Neural crest cell (in vitro differentiated cells): ENCODE results near the gene BORCS5. TPM values are rescaled to one million over a fixed set of nuclear protein-coding genes. Genes with fewer than 3 reads are reported as not detected.
"Not testable (repeated sequence)": the region's sequence is repeated elsewhere in the genome, so short reads cannot be mapped to it uniquely, and the experiment has no call there.

Experiments used
- DNase-seq: peaks from one replicate; pipeline ENCODE4 v3.0.0; 2021; ENCODE audit warnings: low read depth, mixed read lengths, low spot score
- H3K27ac Mint-ChIP-seq: one replicate; pipeline ENCODE4 v1.8.0; 2021; ENCODE audit warnings: mild to moderate bottlenecking, mixed read lengths; ENCODE audit not compliant: unreplicated experiment
- H3K27me3 Mint-ChIP-seq: 2 replicates; pipeline ENCODE4 v1.8.0; 2021; ENCODE audit warnings: low read depth, mild to moderate bottlenecking, mixed read lengths
- H3K36me3 Mint-ChIP-seq: 2 replicates; pipeline ENCODE4 v1.8.0; 2021; ENCODE audit warnings: low read depth, mild to moderate bottlenecking, mixed read lengths
- H3K4me1 Mint-ChIP-seq: 2 replicates; pipeline ENCODE4 v1.8.0; 2021; ENCODE audit warnings: mixed read lengths
- H3K4me3 Mint-ChIP-seq: one replicate; pipeline ENCODE4 v1.8.0; 2021; ENCODE audit warnings: mild to moderate bottlenecking, mixed read lengths
- H3K9me3 Mint-ChIP-seq: 2 replicates; pipeline ENCODE4 v1.8.0; 2021; ENCODE audit warnings: mixed read lengths
- total RNA-seq: library from RNA; stranded (reverse); gene quantifications from 2 replicates; pipeline ENCODE4 v1.2.1, GENCODE V29; 2021
- TF ChIP-seq, protein P1 (sequence below): fragments of 200-600 bp; sonication (generic); conservative IDR thresholded peaks from 2 replicates; pipeline ENCODE4 v1.5.0; 2021; ENCODE audit warnings: antibody characterized with exemption, mild to moderate bottlenecking

BORCS5 gene
- total RNA-seq, 1 donor from 2014 or later, result 15.0 TPM

DNA sequence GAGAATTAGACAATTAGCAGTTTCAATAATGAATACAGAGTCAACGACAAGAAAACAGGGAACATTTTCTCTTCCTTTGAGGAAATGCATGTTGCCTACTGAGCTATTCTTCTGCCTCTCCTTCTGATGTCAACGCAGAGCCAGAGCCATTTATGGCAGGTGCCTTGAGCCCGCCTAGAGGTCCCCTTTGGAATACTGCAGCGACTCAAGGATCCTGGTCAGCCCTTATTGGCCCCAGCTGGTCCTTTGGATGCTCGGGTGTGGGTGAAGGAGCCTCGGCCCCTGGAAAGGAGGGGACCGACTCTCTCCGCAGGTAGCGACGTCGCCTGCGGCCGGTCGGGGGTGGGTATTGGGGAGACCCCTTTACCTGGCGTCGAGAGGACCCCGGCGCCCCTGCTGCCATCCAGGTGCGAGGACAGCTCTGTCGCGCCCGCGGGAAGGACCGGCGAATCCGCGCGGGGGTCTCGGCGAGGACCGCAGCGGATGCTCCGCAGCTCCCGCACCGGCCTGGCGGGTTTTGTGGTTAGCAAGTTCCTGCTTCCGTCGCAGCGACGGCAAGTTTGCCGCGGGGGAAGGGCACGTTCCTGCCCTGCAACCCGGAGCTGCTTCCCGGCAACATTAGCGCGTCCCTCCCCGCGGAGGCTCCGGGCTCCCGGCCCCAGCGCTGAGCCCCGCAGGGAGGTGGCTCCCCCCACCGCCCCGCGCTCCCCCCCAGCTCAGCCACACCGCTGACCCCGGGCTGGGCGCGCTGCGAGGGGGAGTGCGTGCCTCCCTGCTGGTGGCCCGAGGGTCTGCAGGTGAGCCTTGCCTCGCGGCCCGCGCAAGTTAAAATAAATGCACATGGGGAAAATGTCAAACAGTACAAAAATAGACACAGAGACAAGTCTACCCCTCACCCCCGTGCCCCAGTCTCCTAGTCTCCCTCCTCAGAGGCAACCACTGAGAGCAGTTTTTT lies 6.9 kb upstream of the BORCS5 start, which contains the start of gene MANSC1:
Gene MANSC1, minus strand, starts transcription at position 532 of the 955 bp plus-strand sequence. CDS start 6,928 bp downstream, outside the sequence.
- Mint-ChIP-seq H3K4me3 (peak within 1 kb of the TSS; percentile 86), H3K27ac (no peak within 1 kb of the TSS), H3K4me1 (peaks cover 15% of the 10 kb centered on the region), H3K36me3 (peaks cover 3% of the 10 kb centered on the region), H3K9me3 (no peaks in the 10 kb centered on the region), H3K27me3 (peaks cover 10% of the 10 kb centered on the region)
- peak; percentile 52 for DNase-seq
- TF ChIP-seq, protein P1, sequence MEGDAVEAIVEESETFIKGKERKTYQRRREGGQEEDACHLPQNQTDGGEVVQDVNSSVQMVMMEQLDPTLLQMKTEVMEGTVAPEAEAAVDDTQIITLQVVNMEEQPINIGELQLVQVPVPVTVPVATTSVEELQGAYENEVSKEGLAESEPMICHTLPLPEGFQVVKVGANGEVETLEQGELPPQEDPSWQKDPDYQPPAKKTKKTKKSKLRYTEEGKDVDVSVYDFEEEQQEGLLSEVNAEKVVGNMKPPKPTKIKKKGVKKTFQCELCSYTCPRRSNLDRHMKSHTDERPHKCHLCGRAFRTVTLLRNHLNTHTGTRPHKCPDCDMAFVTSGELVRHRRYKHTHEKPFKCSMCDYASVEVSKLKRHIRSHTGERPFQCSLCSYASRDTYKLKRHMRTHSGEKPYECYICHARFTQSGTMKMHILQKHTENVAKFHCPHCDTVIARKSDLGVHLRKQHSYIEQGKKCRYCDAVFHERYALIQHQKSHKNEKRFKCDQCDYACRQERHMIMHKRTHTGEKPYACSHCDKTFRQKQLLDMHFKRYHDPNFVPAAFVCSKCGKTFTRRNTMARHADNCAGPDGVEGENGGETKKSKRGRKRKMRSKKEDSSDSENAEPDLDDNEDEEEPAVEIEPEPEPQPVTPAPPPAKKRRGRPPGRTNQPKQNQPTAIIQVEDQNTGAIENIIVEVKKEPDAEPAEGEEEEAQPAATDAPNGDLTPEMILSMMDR, result peak; percentile 80

DNA sequence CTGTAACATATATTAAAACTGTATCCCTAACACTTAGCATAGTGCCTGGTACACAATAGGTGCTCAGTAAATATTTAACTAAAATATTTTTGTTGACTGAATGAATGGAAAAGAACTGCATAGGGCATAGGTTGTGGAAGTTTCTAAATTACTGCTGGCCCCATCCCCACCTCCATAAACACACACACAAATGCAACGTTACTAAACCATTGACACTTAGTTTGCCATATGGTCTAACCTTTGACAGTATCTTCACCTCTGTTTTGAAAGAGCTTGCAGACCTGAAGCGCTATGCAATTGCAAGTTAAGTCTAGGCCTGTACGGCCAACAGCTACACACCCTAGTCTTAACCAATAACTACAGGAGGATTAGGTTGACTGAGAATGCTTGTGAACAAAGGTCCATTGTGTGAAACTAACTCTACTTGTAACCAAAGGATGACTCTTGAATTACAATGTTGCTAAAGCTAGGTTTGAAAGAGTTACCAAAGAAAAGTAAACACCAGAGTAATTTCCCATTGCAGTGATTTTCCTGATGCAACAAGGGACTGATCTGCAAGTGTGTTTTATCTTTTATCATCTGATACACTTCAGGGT lies 5.9 kb upstream of the BORCS5 start:
- H3K27ac Mint-ChIP-seq, result no peak overlapping the region
- DNase-seq, result no peak
- peaks cover 3% of the 10 kb centered on the region for H3K36me3 Mint-ChIP-seq
- TF ChIP-seq, protein P1, result no peak
- H3K9me3 Mint-ChIP-seq, result no peaks in the 10 kb centered on the region
- peak overlapping the region; percentile 81 for H3K4me3 Mint-ChIP-seq
- H3K27me3 Mint-ChIP-seq, result peaks cover 10% of the 10 kb centered on the region
- H3K4me1 Mint-ChIP-seq, result peaks cover 15% of the 10 kb centered on the region

DNA sequence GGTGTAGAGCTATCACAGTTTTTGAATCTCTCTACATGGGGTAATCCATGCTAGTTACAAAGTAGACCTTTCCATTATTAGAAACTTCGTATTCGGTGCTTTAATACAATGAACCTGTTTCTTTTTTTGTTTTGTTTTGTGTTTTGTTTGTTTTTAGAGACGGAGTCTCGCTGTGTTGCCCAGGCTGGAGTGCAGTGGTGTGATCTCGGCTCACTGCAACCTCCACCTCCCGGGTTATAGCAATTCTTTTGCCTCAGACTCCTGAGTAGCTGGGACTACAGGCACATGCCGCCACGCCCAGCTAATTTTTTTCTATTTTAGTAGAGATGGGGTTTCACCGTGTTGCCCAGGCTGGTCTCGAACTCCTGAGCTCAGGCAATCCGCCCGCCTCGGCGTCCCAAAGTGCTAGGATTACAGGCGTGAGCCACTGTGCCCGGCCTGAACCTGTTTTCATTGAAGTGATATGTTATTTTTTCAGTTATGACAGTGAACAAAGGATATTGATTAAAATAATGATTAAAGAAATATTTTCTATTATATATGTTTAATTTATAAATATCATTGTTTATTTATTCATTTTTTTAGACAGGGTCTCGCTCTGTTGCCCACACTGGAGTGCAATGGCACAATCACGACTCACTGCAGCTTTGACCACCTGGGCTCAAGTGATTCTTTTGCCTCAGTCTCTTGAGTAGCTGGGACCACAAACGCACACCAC lies 5.3 kb upstream of the BORCS5 start:
- not testable (repeated sequence) for H3K27me3 Mint-ChIP-seq, DNase-seq, H3K27ac Mint-ChIP-seq, H3K9me3 Mint-ChIP-seq, H3K36me3 Mint-ChIP-seq, H3K4me3 Mint-ChIP-seq
- peaks cover 18% of the 10 kb centered on the region for H3K4me1 Mint-ChIP-seq

DNA sequence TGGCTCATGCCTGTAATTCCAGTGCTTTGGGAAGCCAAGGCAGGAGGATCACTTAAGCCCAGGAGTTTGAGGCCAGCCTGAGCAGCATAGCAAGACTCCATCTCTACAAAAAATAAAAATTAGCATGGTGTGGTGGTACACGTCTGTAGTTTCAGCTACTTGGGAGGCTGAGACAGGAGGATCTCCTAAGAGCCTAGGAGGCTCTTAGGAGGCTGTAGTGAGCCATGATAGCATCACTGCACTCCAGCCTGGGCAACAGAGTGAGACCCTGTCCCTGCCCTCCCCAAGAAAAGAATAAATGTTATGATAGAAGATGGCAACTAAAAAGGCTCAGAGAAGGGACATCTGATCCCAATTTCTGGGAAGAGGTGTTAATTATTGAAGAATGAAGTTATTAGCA lies 3.6 kb upstream of the BORCS5 start:
- no peaks in the 10 kb centered on the region for H3K9me3 Mint-ChIP-seq

DNA sequence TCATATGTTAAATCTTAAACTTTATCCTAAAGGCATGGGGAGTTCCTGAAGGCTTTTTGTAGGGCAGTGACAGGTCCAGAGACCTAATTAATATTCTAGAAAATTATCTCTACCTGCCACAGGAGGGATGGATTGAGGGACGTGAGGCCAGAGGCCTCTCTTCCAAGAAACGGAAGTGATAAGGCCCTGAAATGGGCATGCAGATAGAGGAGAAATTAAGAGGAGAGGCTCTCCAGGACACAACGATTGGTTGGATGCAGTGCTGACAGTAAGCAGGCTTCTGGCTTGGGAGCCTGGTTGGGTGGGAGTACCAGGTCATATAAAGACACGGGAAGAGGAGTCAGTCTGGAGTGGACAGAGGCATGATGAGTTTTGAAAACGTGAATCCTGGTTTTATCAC lies 3.1 kb upstream of the BORCS5 start:
- Mint-ChIP-seq H3K9me3 (no peaks in the 10 kb centered on the region), H3K27me3 (peaks cover 8% of the 10 kb centered on the region), H3K36me3 (no peaks in the 10 kb centered on the region), H3K4me3 (peak overlapping the region; percentile 39), H3K27ac (no peak overlapping the region), H3K4me1 (peaks cover 37% of the 10 kb centered on the region)
- DNase-seq, result no peak
- TF ChIP-seq, protein P1, result no peak

More for the DNA sequence above, 3.6 kb upstream of the BORCS5 start:
- H3K27me3 Mint-ChIP-seq, result peaks cover 9% of the 10 kb centered on the region
- no peak overlapping the region for H3K27ac Mint-ChIP-seq
- DNase-seq, result no peak
- H3K36me3 Mint-ChIP-seq, result no peaks in the 10 kb centered on the region
- peak overlapping the region; percentile 39 for H3K4me3 Mint-ChIP-seq
- H3K4me1 Mint-ChIP-seq, result peaks cover 32% of the 10 kb centered on the region
- TF ChIP-seq, protein P1, result no peak
